OCI-LY1 (cell line): ENCODE measurements around the gene MPRIP.
A peak's percentile ranks its signal among the peaks of the same experiment; 100 is the strongest.

ENCODE experiments used
- H2AFZ ChIP-seq: fragments of 200-600 bp; sonication (generic), shearing (Covaris generic); 2 replicates; pipeline ENCODE4 v1.6.0; 2014; ENCODE audit warnings: antibody characterized with exemption, mild to moderate bottlenecking, low read length
- H3F3A ChIP-seq: fragments of 200-600 bp; sonication (generic), shearing (Covaris generic); 2 replicates; pipeline ENCODE4 v1.6.0; 2014; ENCODE audit warnings: mild to moderate bottlenecking, antibody characterized with exemption, low read length, moderate library complexity; ENCODE audit not compliant: insufficient read depth
- H3K27ac ChIP-seq: fragments of 200-600 bp; sonication (generic); 2 replicates; pipeline ENCODE4 v1.5.1; 2014; ENCODE audit warnings: low read length, mixed run types, mild to moderate bottlenecking, low read depth; ENCODE audit not compliant: poor library complexity, severe bottlenecking
- H3K27me3 ChIP-seq: fragments of 200-600 bp; sonication (generic); 2 replicates; pipeline ENCODE4 v1.6.0; 2014; ENCODE audit warnings: antibody characterized with exemption, mild to moderate bottlenecking, low read length, moderate library complexity; ENCODE audit not compliant: insufficient read depth
- H3K36me3 ChIP-seq: fragments of 200-600 bp; sonication (generic); 2 replicates; pipeline ENCODE4 v1.6.1; 2014; ENCODE audit warnings: mild to moderate bottlenecking, antibody characterized with exemption, low read length, moderate library complexity, mixed read lengths; ENCODE audit not compliant: insufficient read depth
- H3K4me1 ChIP-seq: fragments of 200-600 bp; sonication (generic); 2 replicates; pipeline ENCODE4 v1.5.1; 2014; ENCODE audit warnings: mild to moderate bottlenecking, low read length, moderate library complexity; ENCODE audit not compliant: insufficient read depth, severe bottlenecking
- H3K4me2 ChIP-seq: fragments of 200-600 bp; sonication (generic), shearing (Covaris generic); 2 replicates; pipeline ENCODE4 v1.6.1; 2014; ENCODE audit warnings: low read length
- H3K4me3 ChIP-seq: fragments of 200-600 bp; sonication (generic); 2 replicates; pipeline ENCODE4 v1.5.1; 2014; ENCODE audit warnings: low read length, low read depth, mild to moderate bottlenecking, mixed read lengths; ENCODE audit not compliant: poor library complexity, severe bottlenecking
- H3K79me2 ChIP-seq: fragments of 200-600 bp; shearing (Covaris generic); 2 replicates; pipeline ENCODE4 v1.6.1; 2016; ENCODE audit warnings: mixed run types, low read length, mixed read lengths; ENCODE audit not compliant: insufficient read depth
- H3K9ac ChIP-seq: fragments of 200-600 bp; sonication (generic), shearing (Covaris generic); 2 replicates; pipeline ENCODE4 v1.6.1; 2014; ENCODE audit warnings: mild to moderate bottlenecking, low read length, mixed read lengths
- H3K9me2 ChIP-seq: fragments of 200-600 bp; sonication (generic), shearing (Covaris generic); 2 replicates; pipeline ENCODE4 v1.6.1; 2014; ENCODE audit warnings: low read depth, mild to moderate bottlenecking, low read length, mixed read lengths
- H3K9me3 ChIP-seq: fragments of 200-600 bp; shearing (Covaris generic); 2 replicates; pipeline ENCODE4 v1.6.1; 2014; ENCODE audit warnings: low read length, mixed read lengths
- H4K20me1 ChIP-seq: fragments of 200-600 bp; sonication (generic), shearing (Covaris generic); 2 replicates; pipeline ENCODE4 v1.6.0; 2016; ENCODE audit warnings: mild to moderate bottlenecking, low read length; ENCODE audit not compliant: insufficient read depth
- EZH2 ChIP-seq: fragments of 200-600 bp; sonication (generic), shearing (Covaris generic); IDR thresholded peaks from 2 replicates; pipeline ENCODE4 v1.8.0; 2017; ENCODE audit warnings: borderline replicate concordance, mixed run types, mild to moderate bottlenecking, antibody characterized with exemption, low read length, moderate library complexity, mixed read lengths
- TF ChIP-seq, protein P1 (sequence below): fragments of 200-600 bp; sonication (generic), shearing (Covaris generic); IDR thresholded peaks from 2 replicates; pipeline ENCODE4 v1.5.1; 2017; ENCODE audit warnings: mild to moderate bottlenecking, antibody characterized with exemption, low read length, moderate library complexity, mixed read lengths

MPRIP gene

GRCh38 chr17:17172990-17173389 lies 130.7 kb downstream of the MPRIP start:
- no peaks in the 10 kb centered on the region for H3K9me2 ChIP-seq
- H3K27ac ChIP-seq: no peak overlapping the region
- peaks cover 60% of the 10 kb centered on the region; the same call in 1 of the 2 replicates for H3K36me3 ChIP-seq
- no peaks in the 10 kb centered on the region for H3K9me3 ChIP-seq
- TF ChIP-seq, protein P1, sequence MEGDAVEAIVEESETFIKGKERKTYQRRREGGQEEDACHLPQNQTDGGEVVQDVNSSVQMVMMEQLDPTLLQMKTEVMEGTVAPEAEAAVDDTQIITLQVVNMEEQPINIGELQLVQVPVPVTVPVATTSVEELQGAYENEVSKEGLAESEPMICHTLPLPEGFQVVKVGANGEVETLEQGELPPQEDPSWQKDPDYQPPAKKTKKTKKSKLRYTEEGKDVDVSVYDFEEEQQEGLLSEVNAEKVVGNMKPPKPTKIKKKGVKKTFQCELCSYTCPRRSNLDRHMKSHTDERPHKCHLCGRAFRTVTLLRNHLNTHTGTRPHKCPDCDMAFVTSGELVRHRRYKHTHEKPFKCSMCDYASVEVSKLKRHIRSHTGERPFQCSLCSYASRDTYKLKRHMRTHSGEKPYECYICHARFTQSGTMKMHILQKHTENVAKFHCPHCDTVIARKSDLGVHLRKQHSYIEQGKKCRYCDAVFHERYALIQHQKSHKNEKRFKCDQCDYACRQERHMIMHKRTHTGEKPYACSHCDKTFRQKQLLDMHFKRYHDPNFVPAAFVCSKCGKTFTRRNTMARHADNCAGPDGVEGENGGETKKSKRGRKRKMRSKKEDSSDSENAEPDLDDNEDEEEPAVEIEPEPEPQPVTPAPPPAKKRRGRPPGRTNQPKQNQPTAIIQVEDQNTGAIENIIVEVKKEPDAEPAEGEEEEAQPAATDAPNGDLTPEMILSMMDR: no peak
- TF ChIP-seq EZH2: no peak
- no peaks in the 10 kb centered on the region for H3F3A ChIP-seq
- H3K9ac ChIP-seq: no peak overlapping the region
- H3K27me3 ChIP-seq: no peaks in the 10 kb centered on the region
- no peak overlapping the region for H3K4me2 ChIP-seq
- H4K20me1 ChIP-seq: no peaks in the 10 kb centered on the region
- H2AFZ ChIP-seq: no peak overlapping the region
- H3K79me2 ChIP-seq: no peaks in the 10 kb centered on the region
- no peak overlapping the region for H3K4me3 ChIP-seq
- peaks cover 16% of the 10 kb centered on the region for H3K4me1 ChIP-seq

DNA sequence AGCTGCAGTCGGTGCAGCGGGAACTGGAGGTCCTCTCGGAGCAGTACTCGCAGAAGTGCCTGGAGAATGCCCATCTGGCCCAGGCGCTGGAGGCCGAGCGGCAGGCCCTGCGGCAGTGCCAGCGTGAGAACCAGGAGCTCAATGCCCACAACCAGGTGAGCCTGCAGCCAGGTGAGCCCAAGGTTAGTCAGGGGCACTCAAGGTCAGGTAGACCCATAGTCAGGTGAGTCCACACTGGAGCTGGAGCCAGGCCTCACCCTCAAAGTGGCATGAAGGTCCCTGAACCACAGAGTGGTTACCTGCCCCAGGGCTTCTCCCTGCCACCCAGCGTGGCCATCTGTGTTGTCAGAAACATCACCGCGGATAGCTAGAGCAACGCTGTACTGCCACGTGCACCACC lies 131.7 kb downstream of the MPRIP start:
- H3K4me3 ChIP-seq: no peak overlapping the region
- no peak overlapping the region for H3K4me2 ChIP-seq
- H3F3A ChIP-seq: no peaks in the 10 kb centered on the region
- H3K9me2 ChIP-seq: no peaks in the 10 kb centered on the region
- no peak overlapping the region for H3K27ac ChIP-seq
- no peaks in the 10 kb centered on the region for H4K20me1 ChIP-seq
- H2AFZ ChIP-seq: no peak overlapping the region
- no peaks in the 10 kb centered on the region for H3K27me3 ChIP-seq
- H3K36me3 ChIP-seq: peaks cover 67% of the 10 kb centered on the region; the same call in 1 of the 2 replicates
- no peaks in the 10 kb centered on the region for H3K79me2 ChIP-seq
- no peak overlapping the region for H3K9ac ChIP-seq
- peaks cover 16% of the 10 kb centered on the region for H3K4me1 ChIP-seq
- no peaks in the 10 kb centered on the region for H3K9me3 ChIP-seq
- no peak for TF ChIP-seq EZH2
- TF ChIP-seq, protein P1: no peak

DNA sequence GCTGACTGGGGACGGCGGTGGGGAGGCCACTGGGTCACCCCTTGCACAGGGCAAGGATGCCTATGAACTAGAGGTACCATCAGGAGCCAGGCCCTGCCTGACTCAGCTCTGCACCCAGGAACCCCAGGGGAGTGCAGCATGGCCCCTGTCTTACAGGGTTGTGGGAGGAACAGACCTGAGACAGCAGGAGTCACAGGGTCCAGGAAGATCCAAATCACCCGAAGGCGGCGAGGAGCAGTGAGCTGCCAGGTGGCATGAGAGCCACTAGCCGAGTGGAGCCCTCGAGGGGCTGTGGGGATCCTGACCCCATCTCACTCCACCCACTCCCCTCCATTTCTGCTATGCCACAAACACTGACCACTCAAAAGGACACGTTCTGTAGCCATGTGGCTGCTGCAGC lies 133.1 kb downstream of the MPRIP start:
- H3K4me2 ChIP-seq: no peak overlapping the region; the same call in 1 of the 2 replicates
- no peak overlapping the region for H2AFZ ChIP-seq
- H3K9me2 ChIP-seq: no peaks in the 10 kb centered on the region
- no peaks in the 10 kb centered on the region for H4K20me1 ChIP-seq
- H3K4me3 ChIP-seq: no peak overlapping the region
- H3K36me3 ChIP-seq: peaks cover 78% of the 10 kb centered on the region
- no peaks in the 10 kb centered on the region for H3K79me2 ChIP-seq
- H3K4me1 ChIP-seq: peaks cover 16% of the 10 kb centered on the region
- no peaks in the 10 kb centered on the region for H3K27me3 ChIP-seq
- peak overlapping the region; percentile 6 for H3K27ac ChIP-seq
- TF ChIP-seq, protein P1: no peak
- TF ChIP-seq EZH2: no peak
- H3F3A ChIP-seq: no peaks in the 10 kb centered on the region
- no peaks in the 10 kb centered on the region for H3K9me3 ChIP-seq
- no peak overlapping the region; the same call in 1 of the 2 replicates for H3K9ac ChIP-seq
